NCI-H2171 (cell line): ENCODE measurements around the gene FAM187B.

Experiments used
- DNase-seq: peaks from one replicate; lab custom pipeline; 2025; lab: John Stamatoyannopoulos, UW

The FAM187B gene

GRCh38 chr19:35178701-35179100 is 49.8 kb downstream of the FAM187B start:
- no peak for DNase-seq

- no peak for DNase-seq
Observed at GRCh38 chr19:35177377-35178274, 50.9 kb downstream of the FAM187B start.

GRCh38 chr19:35176181-35176570 is 52.4 kb downstream of the FAM187B start:
- DNase-seq = no peak
